H7 (cell line): Measurements from ENCODE around the gene AURKAIP1. TPM values are rescaled to one million over a fixed set of nuclear protein-coding genes. Genes with fewer than 3 reads are reported as not detected.
"Not testable (repeated sequence)": the region's sequence is repeated elsewhere in the genome, so short reads cannot be mapped to it uniquely, and the experiment has no call there.

Experiments
- DNase-seq: peaks from one replicate; pipeline ENCODE4 v3.0.0; 2012
- H3K27me3 ChIP-seq: 2 replicates; pipeline ENCODE4 v1.6.0; 2011; ENCODE audit warnings: mild to moderate bottlenecking, low read length; ENCODE audit not compliant: control insufficient read depth, insufficient read depth
- H3K36me3 ChIP-seq: replicated peaks from 2 replicates; pipeline ENCODE4 v1.5.1; 2011; ENCODE audit warnings: low read length; ENCODE audit not compliant: control insufficient read depth, insufficient read depth
- H3K4me3 ChIP-seq: 2 replicates; pipeline ENCODE4 v1.5.1; 2011; ENCODE audit warnings: low read depth, mild to moderate bottlenecking, control low read depth, low read length, moderate library complexity; ENCODE audit not compliant: insufficient read depth
- total RNA-seq: library from RNA; depleted of rRNA; stranded (reverse); fragments of >200 nt; shearing (Covaris generic); gene quantifications from 2 replicates; pipeline ENCODE4 v1.2.3, GENCODE V29; 2014; rRNA removed

The AURKAIP1 gene
- 275 and 320 TPM in 2 replicates for total RNA-seq

DNA sequence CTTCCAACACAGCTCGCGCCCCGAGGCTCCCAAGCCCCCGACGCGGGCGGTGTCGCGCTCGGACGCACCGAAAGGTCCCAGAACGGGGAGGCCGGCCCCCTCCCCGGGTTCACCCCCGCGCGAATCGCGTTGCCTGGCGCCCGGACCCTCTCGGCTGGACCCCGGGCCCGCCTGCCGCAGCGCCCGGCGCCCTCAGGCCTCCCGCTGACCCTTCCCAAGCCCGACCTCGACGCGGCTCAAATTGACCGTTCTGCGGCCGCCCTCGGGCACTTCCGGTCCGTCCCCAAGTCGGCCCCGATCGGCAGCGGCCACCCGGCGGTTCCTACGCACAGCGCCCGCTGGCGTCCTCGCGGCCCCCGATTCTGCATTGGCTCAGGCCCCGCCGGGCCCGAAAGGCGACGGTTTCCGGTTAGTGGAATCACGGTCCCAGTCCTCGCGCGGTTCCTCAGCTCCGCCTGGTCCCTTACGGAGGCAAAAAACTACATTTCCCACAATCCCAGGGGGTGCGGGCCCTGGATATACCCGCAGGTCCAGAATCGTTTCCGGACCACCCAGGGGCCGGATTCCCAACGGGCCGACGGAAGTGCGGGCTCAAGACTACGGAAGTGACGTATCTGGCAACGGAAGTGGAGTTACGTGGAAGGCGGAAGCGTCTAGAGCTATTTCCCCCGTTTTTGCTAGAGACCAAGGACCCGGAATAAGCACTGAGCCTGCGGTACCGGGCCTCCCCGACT lies at the start of gene AURKAIP1:
TSS of gene AURKAIP1 (minus strand) at position 279 of the 734 bp plus-strand sequence. CDS start 451 bp downstream, outside the sequence.
- peak; percentile 98 for DNase-seq
- H3K4me3 ChIP-seq, result peak within 1 kb of the TSS; percentile 77
- H3K27me3 ChIP-seq, result no peaks in the 10 kb centered on the region
- peaks cover 2% of the 10 kb centered on the region for H3K36me3 ChIP-seq

DNA sequence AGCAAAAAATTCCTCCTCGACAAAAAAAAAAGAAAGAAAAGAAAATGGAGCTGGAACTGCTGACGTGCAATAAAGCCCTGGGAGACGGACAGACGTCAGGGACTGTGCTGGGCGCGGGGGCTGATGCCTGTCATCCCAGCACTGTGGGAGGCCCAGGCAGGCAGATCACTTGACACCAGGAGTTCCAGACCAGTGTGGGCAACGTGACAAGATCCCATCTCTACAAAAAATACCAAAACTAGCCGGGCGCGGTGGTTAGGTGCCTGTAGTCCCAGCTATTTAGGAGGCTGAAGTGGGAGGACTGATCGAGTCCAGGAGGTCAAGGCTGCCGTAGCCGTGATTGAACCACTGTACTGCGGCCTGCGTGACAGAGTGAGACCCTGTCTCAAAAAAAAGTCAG lies 49.7 kb upstream of the AURKAIP1 start:
- Histone ChIP-seq H3K36me3 (no peaks in the 10 kb centered on the region), H3K27me3 (no peaks in the 10 kb centered on the region), H3K4me3 (no peak overlapping the region)
- peak; percentile 16 for DNase-seq

GRCh38 chr1:1423245-1423597 lies 48.2 kb upstream of the AURKAIP1 start:
- Histone ChIP-seq H3K27me3 (no peaks in the 10 kb centered on the region), H3K36me3 (no peaks in the 10 kb centered on the region), H3K4me3 (no peak overlapping the region)
- no peak for DNase-seq

- Histone ChIP-seq H3K4me3 (no peak overlapping the region), H3K27me3 (no peaks in the 10 kb centered on the region), H3K36me3 (no peaks in the 10 kb centered on the region)
- peak; percentile 60 for DNase-seq
Measured at GRCh38 chr1:1422465-1423244, 47.6 kb upstream of the AURKAIP1 start.

GRCh38 chr1:1421907-1422464 lies 47.0 kb upstream of the AURKAIP1 start:
- DNase-seq, result peak; percentile 69
- no peaks in the 10 kb centered on the region for H3K27me3 ChIP-seq
- no peak overlapping the region for H3K4me3 ChIP-seq
- H3K36me3 ChIP-seq, result no peaks in the 10 kb centered on the region

DNA sequence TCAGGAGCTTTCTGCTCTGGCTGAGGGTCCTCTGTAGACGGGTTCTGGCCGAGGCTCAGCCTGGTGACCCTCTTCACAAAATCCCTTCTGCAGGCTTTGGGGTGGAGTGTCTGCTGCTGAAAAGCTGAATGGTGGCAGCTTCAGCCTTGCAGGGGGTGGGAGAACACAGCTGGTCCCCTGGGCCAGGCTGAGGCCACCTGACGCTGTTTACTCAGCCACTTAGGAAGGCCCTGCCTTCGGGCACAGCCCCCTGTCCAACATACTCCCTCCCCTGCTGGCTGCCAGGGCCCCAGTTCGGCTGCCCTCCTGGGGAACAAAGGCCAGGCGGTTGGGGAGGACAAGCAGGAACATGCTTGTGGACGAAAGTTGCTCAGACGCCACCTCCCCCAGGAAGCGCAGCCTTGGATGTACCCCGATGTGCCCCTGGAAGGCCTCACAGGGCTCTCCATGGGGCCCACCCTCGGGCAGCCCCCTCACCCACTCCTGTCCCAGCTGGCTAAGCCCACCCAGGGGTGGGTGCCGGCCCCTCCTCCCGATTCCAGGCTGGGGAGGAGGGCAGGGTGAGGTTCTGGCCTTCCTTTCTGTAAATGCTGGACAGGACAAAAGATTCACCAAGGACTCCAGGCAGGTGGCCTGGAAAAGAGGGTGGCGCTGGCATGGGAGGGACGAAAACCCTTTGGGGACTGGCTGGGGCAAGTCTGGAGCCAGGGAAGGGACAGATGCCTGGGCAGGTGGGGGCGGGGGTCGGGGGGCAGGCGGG lies 46.3 kb upstream of the AURKAIP1 start, which contains the start of gene ANKRD65:
TSS of gene ANKRD65 (minus strand) at position 130 of the 760 bp plus-strand sequence. CDS start 271 bp downstream, outside the sequence.
- Histone ChIP-seq H3K4me3 (no peak within 1 kb of the TSS), H3K36me3 (no peaks in the 10 kb centered on the region), H3K27me3 (no peaks in the 10 kb centered on the region)
- DNase-seq, result peak; percentile 66

DNA sequence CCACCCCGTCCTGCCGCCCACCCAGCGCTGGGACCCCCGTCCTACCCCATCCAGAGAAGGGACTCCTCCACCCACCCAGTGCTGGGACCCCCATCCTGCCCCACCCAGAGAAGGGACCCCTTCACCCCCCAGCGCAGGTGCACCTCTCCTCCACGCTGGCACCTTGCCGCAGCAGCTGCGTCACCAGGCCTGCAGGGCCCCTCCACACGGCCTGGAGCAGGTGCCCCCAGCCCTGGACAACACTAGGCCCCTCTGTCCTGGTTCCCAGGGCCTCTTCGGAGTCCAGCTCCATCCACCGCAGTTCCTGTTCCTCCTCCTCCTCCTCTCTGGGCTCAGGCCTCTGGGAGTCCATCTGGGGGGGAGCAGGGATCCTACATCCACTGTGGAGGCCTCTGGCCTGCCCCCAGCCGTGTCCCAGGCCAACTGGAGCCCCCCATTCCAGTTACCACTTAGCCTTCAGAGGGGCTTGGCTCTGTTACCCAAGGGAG lies 45.7 kb upstream of the AURKAIP1 start:
- Histone ChIP-seq H3K36me3 (no peaks in the 10 kb centered on the region), H3K4me3 (no peak overlapping the region), H3K27me3 (no peaks in the 10 kb centered on the region)
- peak; percentile 59 for DNase-seq

GRCh38 chr1:1419813-1420653 lies 45.0 kb upstream of the AURKAIP1 start:
- H3K4me3 ChIP-seq, result no peak overlapping the region
- H3K36me3 ChIP-seq, result no peaks in the 10 kb centered on the region
- no peaks in the 10 kb centered on the region for H3K27me3 ChIP-seq
- DNase-seq, result peak; percentile 69

DNA sequence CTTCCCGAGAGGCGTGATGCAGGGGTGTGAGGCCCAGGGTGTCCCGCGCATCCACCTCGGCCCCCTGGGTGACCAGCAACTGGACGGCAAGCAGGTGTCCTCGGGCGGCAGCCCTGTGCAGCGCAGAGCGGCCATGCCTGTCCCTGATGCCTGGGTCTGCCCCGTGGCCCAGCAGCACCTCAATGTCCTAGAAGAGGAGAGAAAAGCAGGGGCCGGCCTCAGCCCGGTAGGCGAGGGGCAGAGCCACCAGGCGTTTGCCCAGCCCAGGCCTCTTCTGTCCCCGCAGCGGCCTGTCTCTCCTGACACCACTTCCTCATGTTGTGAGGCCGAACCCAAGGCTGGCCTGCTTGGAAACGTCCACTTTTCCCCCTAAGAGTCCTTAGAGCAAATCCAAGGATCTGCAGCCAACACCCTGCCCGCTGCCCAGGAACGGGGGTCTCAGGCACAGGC lies 44.4 kb upstream of the AURKAIP1 start:
- no peaks in the 10 kb centered on the region for H3K36me3 ChIP-seq
- no peak overlapping the region for H3K4me3 ChIP-seq
- H3K27me3 ChIP-seq, result no peaks in the 10 kb centered on the region
- peak; percentile 53 for DNase-seq

- DNase-seq, result peak; percentile 53
- no peaks in the 10 kb centered on the region for H3K27me3 ChIP-seq
- H3K4me3 ChIP-seq, result no peak overlapping the region
- H3K36me3 ChIP-seq, result no peaks in the 10 kb centered on the region
Measured at GRCh38 chr1:1418464-1419362, 43.7 kb upstream of the AURKAIP1 start.

DNA sequence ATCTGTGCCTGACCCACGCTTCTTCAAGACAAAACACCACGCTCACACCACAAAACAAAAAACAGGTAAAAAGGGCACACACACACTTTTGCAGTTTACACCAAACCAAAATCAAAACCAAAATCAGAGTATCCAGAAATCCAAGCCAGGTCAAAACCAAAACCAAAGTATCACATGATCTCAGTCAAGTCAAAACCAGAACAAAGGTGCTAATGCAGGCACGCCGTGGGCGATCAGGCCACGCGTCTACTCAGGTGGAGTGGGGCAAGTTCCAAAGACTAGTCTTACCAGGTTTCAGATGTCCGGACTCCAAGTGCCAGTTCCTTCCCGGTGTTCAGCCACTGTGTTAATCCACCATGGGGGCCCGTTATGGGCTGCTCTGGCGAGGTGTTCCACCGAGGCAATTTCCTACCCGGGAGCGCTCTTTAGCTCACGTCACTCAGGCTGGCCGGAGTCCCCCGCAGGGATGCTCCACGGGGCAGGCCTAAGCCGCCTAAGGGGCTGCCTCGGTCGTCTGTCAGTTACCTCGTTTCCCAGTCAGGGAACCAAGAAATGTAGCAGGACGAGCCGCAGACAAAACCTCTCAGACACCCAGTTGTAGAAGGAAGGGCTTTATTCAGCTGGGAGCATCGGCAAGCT lies 42.9 kb upstream of the AURKAIP1 start:
- not testable (repeated sequence) for H3K36me3 ChIP-seq, H3K4me3 ChIP-seq, DNase-seq, H3K27me3 ChIP-seq

GRCh38 chr1:1417396-1417795 lies 42.4 kb upstream of the AURKAIP1 start:
- peak; percentile 35 for DNase-seq
- not testable (repeated sequence) for H3K36me3 ChIP-seq, H3K27me3 ChIP-seq, H3K4me3 ChIP-seq
